NCI-H146 (cell line): ENCODE results near the gene B3GNT5.
A peak's percentile ranks its signal among the peaks of the same experiment; 100 is the strongest.
"Not testable (repeated sequence)": the region's sequence is repeated elsewhere in the genome, so short reads cannot be mapped to it uniquely, and the experiment has no call there.

ENCODE experiments used
- DNase-seq: peaks from one replicate; lab custom pipeline; 2025; lab: John Stamatoyannopoulos, UW

The B3GNT5 gene

GRCh38 chr3:183252973-183253527 lies at the start of gene B3GNT5:
Gene B3GNT5, plus strand, starts transcription at chr3:183253253. Its CDS starts 16,546 bp downstream, at chr3:183269799.
- peak; percentile 94 for DNase-seq

- no peak for DNase-seq
Observed at GRCh38 chr3:183203670-183204069, 49.4 kb upstream of the B3GNT5 start.

- DNase-seq, result no peak
Observed at GRCh38 chr3:183208260-183208659, 44.8 kb upstream of the B3GNT5 start.

- DNase-seq, result no peak
Observed at GRCh38 chr3:183208800-183209199, 44.3 kb upstream of the B3GNT5 start.

GRCh38 chr3:183210341-183210740 lies 42.7 kb upstream of the B3GNT5 start:
- DNase-seq, result no peak

- DNase-seq, result no peak
Observed at GRCh38 chr3:183210862-183211341, 42.2 kb upstream of the B3GNT5 start.

- DNase-seq, result no peak
Observed at GRCh38 chr3:183211352-183211751, 41.7 kb upstream of the B3GNT5 start.

- no peak for DNase-seq
Observed at GRCh38 chr3:183212096-183212495, 41.0 kb upstream of the B3GNT5 start.

GRCh38 chr3:183212565-183212964 lies 40.5 kb upstream of the B3GNT5 start:
- no peak for DNase-seq

GRCh38 chr3:183213415-183214276 lies 39.4 kb upstream of the B3GNT5 start:
- peak; percentile 11 for DNase-seq

- DNase-seq, result no peak
Observed at GRCh38 chr3:183214277-183214612, 38.8 kb upstream of the B3GNT5 start.

- DNase-seq, result no peak
Observed at GRCh38 chr3:183215591-183216202, 37.4 kb upstream of the B3GNT5 start.

- no peak for DNase-seq
Observed at GRCh38 chr3:183217548-183218332, 35.3 kb upstream of the B3GNT5 start.

GRCh38 chr3:183218826-183219225 lies 34.2 kb upstream of the B3GNT5 start:
- no peak for DNase-seq

- no peak for DNase-seq
Observed at GRCh38 chr3:183220828-183221227, 32.2 kb upstream of the B3GNT5 start.

- no peak for DNase-seq
Observed at GRCh38 chr3:183222631-183223235, 30.3 kb upstream of the B3GNT5 start.

- no peak for DNase-seq
Observed at GRCh38 chr3:183224180-183224970, 28.7 kb upstream of the B3GNT5 start.

- no peak for DNase-seq
Observed at GRCh38 chr3:183226333-183226890, 26.6 kb upstream of the B3GNT5 start.

GRCh38 chr3:183227586-183227985 lies 25.5 kb upstream of the B3GNT5 start:
- no peak for DNase-seq

GRCh38 chr3:183229178-183229577 lies 23.9 kb upstream of the B3GNT5 start:
- no peak for DNase-seq

- not testable (repeated sequence) for DNase-seq
Observed at GRCh38 chr3:183230251-183230650, 22.8 kb upstream of the B3GNT5 start.
